PFSK-1 (cell line): ENCODE results near the gene OVCA2.

Experiments
- FOXP2 ChIP-seq: optimal IDR thresholded peaks from 2 replicates; pipeline ENCODE3; 2011; ENCODE audit warnings: borderline replicate concordance, control low read depth, inconsistent platforms; ENCODE audit not compliant: insufficient read depth; ENCODE audit errors: extremely low read length, extremely low read depth
- POLR2AphosphoS5 ChIP-seq: IDR thresholded peaks from 2 replicates; pipeline ENCODE4 v1.6.1; 2012; ENCODE audit warnings: low read depth, mild to moderate bottlenecking, control low read depth, low read length, moderate library complexity
- SIN3A ChIP-seq: IDR thresholded peaks from 2 replicates; pipeline ENCODE4 v1.6.1; 2012; ENCODE audit warnings: mild to moderate bottlenecking, low read length, moderate library complexity, borderline replicate concordance; ENCODE audit not compliant: insufficient read depth
- TAF1 ChIP-seq: IDR thresholded peaks from 2 replicates; pipeline ENCODE4 v1.6.1; 2012; ENCODE audit warnings: low read length, control low read depth, borderline replicate concordance; ENCODE audit not compliant: insufficient read depth
- TF ChIP-seq, protein P1 (sequence below), 2 experiments: IDR thresholded peaks; 2 replicates each; pipeline versions ENCODE4 v1.6.1 to v1.8.0; 2011 to 2012; ENCODE audit warnings: low read depth in 2 of 2, low read length in 2 of 2, control low read depth in 1 of 2, inconsistent platforms in 1 of 2, mild to moderate bottlenecking in 1 of 2, moderate library complexity in 1 of 2; ENCODE audit not compliant: insufficient read depth in 1 of 2

The OVCA2 gene

DNA sequence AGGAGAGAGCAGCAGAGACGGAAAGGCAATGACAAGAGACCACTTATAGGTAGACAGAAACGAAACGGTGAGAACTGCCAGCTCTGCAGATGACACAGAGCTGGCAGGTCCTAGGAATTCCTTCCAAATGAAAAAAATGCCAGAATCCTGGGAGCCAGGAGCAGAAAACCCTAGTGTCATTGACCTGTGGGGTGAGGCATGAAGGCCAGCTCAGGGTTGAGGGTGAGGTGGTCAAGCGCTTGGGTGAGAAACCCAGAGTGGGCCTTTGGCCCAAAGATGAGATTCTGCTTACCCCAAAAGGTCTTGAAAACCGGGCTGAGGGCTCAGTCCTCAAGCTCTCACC lies 22.3 kb downstream of the OVCA2 start:
- TF ChIP-seq TAF1 (no peak), FOXP2 (no peak), POLR2AphosphoS5 (no peak), SIN3A (no peak)
- TF ChIP-seq, protein P1, sequence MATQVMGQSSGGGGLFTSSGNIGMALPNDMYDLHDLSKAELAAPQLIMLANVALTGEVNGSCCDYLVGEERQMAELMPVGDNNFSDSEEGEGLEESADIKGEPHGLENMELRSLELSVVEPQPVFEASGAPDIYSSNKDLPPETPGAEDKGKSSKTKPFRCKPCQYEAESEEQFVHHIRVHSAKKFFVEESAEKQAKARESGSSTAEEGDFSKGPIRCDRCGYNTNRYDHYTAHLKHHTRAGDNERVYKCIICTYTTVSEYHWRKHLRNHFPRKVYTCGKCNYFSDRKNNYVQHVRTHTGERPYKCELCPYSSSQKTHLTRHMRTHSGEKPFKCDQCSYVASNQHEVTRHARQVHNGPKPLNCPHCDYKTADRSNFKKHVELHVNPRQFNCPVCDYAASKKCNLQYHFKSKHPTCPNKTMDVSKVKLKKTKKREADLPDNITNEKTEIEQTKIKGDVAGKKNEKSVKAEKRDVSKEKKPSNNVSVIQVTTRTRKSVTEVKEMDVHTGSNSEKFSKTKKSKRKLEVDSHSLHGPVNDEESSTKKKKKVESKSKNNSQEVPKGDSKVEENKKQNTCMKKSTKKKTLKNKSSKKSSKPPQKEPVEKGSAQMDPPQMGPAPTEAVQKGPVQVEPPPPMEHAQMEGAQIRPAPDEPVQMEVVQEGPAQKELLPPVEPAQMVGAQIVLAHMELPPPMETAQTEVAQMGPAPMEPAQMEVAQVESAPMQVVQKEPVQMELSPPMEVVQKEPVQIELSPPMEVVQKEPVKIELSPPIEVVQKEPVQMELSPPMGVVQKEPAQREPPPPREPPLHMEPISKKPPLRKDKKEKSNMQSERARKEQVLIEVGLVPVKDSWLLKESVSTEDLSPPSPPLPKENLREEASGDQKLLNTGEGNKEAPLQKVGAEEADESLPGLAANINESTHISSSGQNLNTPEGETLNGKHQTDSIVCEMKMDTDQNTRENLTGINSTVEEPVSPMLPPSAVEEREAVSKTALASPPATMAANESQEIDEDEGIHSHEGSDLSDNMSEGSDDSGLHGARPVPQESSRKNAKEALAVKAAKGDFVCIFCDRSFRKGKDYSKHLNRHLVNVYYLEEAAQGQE (IDR thresholded peaks at IDR 0.05; ENCODE audit: insufficient read depth in 1 of 2, low read depth in 2 of 2, low read length in 2 of 2): no peak

- TF ChIP-seq, protein P1 (IDR thresholded peaks at IDR 0.05; ENCODE audit: insufficient read depth in 1 of 2, low read depth in 2 of 2, low read length in 2 of 2): no peak
- TF ChIP-seq SIN3A (no peak), POLR2AphosphoS5 (no peak), FOXP2 (no peak), TAF1 (no peak)
Measured at GRCh38 chr17:2064520-2064971, 22.7 kb downstream of the OVCA2 start.

DNA sequence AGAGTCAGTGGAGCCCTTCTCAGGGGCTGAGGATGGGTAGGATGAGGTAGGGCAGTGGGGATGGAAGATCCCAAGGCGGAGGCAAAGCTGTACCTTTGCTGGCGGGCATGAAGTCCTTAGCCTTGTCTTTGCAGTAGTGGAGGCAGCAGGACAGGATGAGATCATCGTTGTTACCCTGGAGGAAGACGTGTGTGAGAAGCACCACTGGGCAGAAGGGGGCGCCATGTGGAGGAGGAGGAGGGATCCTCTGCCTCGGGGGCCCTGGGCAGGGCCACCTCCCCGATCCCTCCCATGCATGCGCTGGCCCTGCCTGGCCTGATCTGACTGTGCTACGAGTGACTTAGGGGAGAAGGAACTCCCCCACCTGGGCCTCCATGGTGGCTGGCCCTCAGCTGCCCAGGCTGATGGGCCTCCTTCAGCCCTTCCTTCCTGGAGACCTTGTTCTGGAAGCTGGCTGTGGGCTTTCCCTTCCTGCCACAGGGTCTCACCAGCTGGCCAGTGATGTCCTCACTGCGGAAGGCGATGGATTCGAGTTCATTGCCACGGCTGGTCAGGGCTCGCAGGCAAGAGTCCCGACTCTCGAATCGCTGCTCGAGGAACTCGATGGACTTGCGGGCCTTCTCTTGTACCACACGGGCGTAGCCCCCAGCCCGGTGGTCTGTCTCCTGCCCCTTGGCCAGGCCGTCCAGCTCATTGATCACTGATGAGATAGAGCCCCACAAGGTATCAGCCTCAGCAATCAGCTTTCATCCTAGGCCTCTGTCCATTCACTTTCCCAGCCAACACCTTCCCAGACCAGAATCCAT lies 23.4 kb downstream of the OVCA2 start:
- TF ChIP-seq FOXP2 (peak; percentile 52), TAF1 (no peak), SIN3A (no peak), POLR2AphosphoS5 (0 out of 2 replicates have a peak, but pooled peaks have one; percentile 38)
- TF ChIP-seq, protein P1 (IDR thresholded peaks at IDR 0.05; ENCODE audit: insufficient read depth in 1 of 2, low read depth in 2 of 2, low read length in 2 of 2): no peak

GRCh38 chr17:2065949-2066400 lies 24.2 kb downstream of the OVCA2 start:
- TF ChIP-seq POLR2AphosphoS5 (no peak), TAF1 (no peak), SIN3A (no peak), FOXP2 (no peak)
- TF ChIP-seq, protein P1 (IDR thresholded peaks at IDR 0.05; ENCODE audit: insufficient read depth in 1 of 2, low read depth in 2 of 2, low read length in 2 of 2): no peak

GRCh38 chr17:2067048-2067561 lies 25.3 kb downstream of the OVCA2 start:
- TF ChIP-seq TAF1 (no peak), POLR2AphosphoS5 (no peak), FOXP2 (no peak), SIN3A (no peak)
- TF ChIP-seq, protein P1 (IDR thresholded peaks at IDR 0.05; ENCODE audit: insufficient read depth in 1 of 2, low read depth in 2 of 2, low read length in 2 of 2): no peak
